Measurements from ENCODE around the gene SCIN.
"Not testable (repeated sequence)": the region's sequence is repeated elsewhere in the genome, so short reads cannot be mapped to it uniquely, and the experiment has no call there.

GRCh38 chr7:12527670-12528069 lies 42.9 kb upstream of the SCIN start:
- TF ChIP-seq CTCF, POLR2A (IDR thresholded peaks at IDR 0.05): not testable (repeated sequence)

All from sigmoid colon (tissue), 3 donors.